Spinal cord (tissue), 10 donors: ENCODE results near the gene SLC25A21. TPM values are rescaled to one million over a fixed set of nuclear protein-coding genes. Genes with fewer than 3 reads are reported as not detected.
A peak's percentile ranks its signal among the peaks of the same experiment; 100 is the strongest.
"Not testable (repeated sequence)": the region's sequence is repeated elsewhere in the genome, so short reads cannot be mapped to it uniquely, and the experiment has no call there.

ENCODE experiments used
- DNase-seq, 6 donors: peaks; one replicate each; pipeline versions ENCODE4 v3.0.0 to v3.0.0-alpha.2; 2013 to 2015; ENCODE audit warnings: low spot score in 6 of 6, low read depth in 4 of 6
- H3K27ac ChIP-seq: one replicate; pipeline ENCODE4 v1.5.1; 2013; ENCODE audit warnings: low read depth, low read length, control low read depth
- H3K27me3 ChIP-seq: one replicate; pipeline ENCODE4 v1.6.1; 2013; ENCODE audit warnings: low read length; ENCODE audit not compliant: control insufficient read depth, insufficient read depth
- H3K36me3 ChIP-seq: one replicate; pipeline ENCODE4 v1.6.1; 2013; ENCODE audit warnings: low read length; ENCODE audit not compliant: control insufficient read depth, insufficient read depth
- H3K4me1 ChIP-seq: one replicate; pipeline ENCODE4 v1.6.1; 2013; ENCODE audit warnings: low read length; ENCODE audit not compliant: control insufficient read depth, insufficient read depth
- H3K4me3 ChIP-seq: one replicate; pipeline ENCODE4 v1.5.1; 2013; ENCODE audit warnings: low read depth, low read length, control low read depth
- H3K9me3 ChIP-seq: one replicate; pipeline ENCODE4 v1.6.1; 2013; ENCODE audit warnings: low read length; ENCODE audit not compliant: control insufficient read depth, insufficient read depth
- WGBS: methylation state at CpG from one replicate; pipeline ENCODE4 v1.1.5; 2013; ENCODE audit warnings: missing lambda C conversion rate; ENCODE audit not compliant: insufficient coverage; 5-methylcytosine and 5-hydroxymethylcytosine counted together
- polyA plus RNA-seq, 2 donors: library from polyadenylated mRNA; unstranded; fragments of 120-200 nt; gene quantifications; one replicate each; pipeline ENCODE4 v1.2.1, GENCODE V29; 2013; ENCODE audit not compliant: insufficient read length in 2 of 2
- total RNA-seq, 2 donors: library from RNA; depleted of rRNA in 1 of 2; stranded (reverse); fragments of 120-200 nt in 1 of 2; fragments of >200 nt in 1 of 2; gene quantifications; one replicate each; pipeline versions ENCODE4 v1.2.3 to v1.2.4, GENCODE V29; 2013 to 2014
- donor health status: healthy.

SLC25A21 gene
- total and polyA plus RNA-seq, 4 donors, result 0.99 to 4.5 (median 2.4) TPM

- Histone ChIP-seq H3K4me1 (no peaks in the 10 kb centered on the region), H3K9me3 (no peaks in the 10 kb centered on the region), H3K27me3 (no peaks in the 10 kb centered on the region), H3K36me3 (no peaks in the 10 kb centered on the region), H3K4me3 (no peak overlapping the region), H3K27ac (no peak overlapping the region)
- no peak for DNase-seq
- no CpG with 5 or more reads among the region's 1 CpG for WGBS
These were observed 90.0 kb downstream of the SLC25A21 start for GRCh38 chr14:37082449-37082848.

GRCh38 chr14:37081856-37082255 lies 90.5 kb downstream of the SLC25A21 start:
- no peak overlapping the region for H3K27ac ChIP-seq
- no peaks in the 10 kb centered on the region for H3K27me3 ChIP-seq
- DNase-seq, result no peak
- no peaks in the 10 kb centered on the region for H3K36me3 ChIP-seq
- no peaks in the 10 kb centered on the region for H3K9me3 ChIP-seq
- no peaks in the 10 kb centered on the region for H3K4me1 ChIP-seq
- no peak overlapping the region for H3K4me3 ChIP-seq

- no peak overlapping the region for H3K4me3 ChIP-seq
- H3K27ac ChIP-seq, result no peak overlapping the region
- no peak for DNase-seq
- no peaks in the 10 kb centered on the region for H3K9me3 ChIP-seq
- no peaks in the 10 kb centered on the region for H3K4me1 ChIP-seq
- H3K27me3 ChIP-seq, result no peaks in the 10 kb centered on the region
- WGBS, result no CpG with 5 or more reads among the region's 2 CpGs
- H3K36me3 ChIP-seq, result no peaks in the 10 kb centered on the region
These were observed 91.2 kb downstream of the SLC25A21 start for GRCh38 chr14:37081218-37081617.

- Histone ChIP-seq H3K4me3 (no peak overlapping the region), H3K4me1 (no peaks in the 10 kb centered on the region), H3K9me3 (no peaks in the 10 kb centered on the region), H3K27ac (no peak overlapping the region), H3K36me3 (no peaks in the 10 kb centered on the region), H3K27me3 (no peaks in the 10 kb centered on the region)
- 60% methylated on average over 1 of the region's 2 CpGs for WGBS
- no peak for DNase-seq
These were observed 94.3 kb downstream of the SLC25A21 start for GRCh38 chr14:37078131-37078530.

- H3K27ac ChIP-seq, H3K9me3 ChIP-seq, H3K4me1 ChIP-seq, H3K27me3 ChIP-seq, H3K4me3 ChIP-seq, H3K36me3 ChIP-seq: not testable (repeated sequence)
- DNase-seq, result peak in 2 of 6 donors; percentile 20 to 36
- 81% methylated on average over 4 of the region's 4 CpGs for WGBS
These were observed 98.1 kb downstream of the SLC25A21 start for GRCh38 chr14:37074320-37074719.

GRCh38 chr14:37063467-37064240 lies 108.8 kb downstream of the SLC25A21 start:
- Histone ChIP-seq H3K27me3 (no peaks in the 10 kb centered on the region), H3K36me3 (no peaks in the 10 kb centered on the region), H3K27ac (no peak overlapping the region), H3K4me1 (no peaks in the 10 kb centered on the region), H3K4me3 (no peak overlapping the region), H3K9me3 (no peaks in the 10 kb centered on the region)
- 91% methylated on average over 2 of the region's 4 CpGs for WGBS
- no peak for DNase-seq

GRCh38 chr14:37062191-37062803 lies 110.1 kb downstream of the SLC25A21 start:
- DNase-seq, result no peak
- WGBS, result 100% methylated on average over 1 of the region's 4 CpGs
- Histone ChIP-seq H3K36me3 (no peaks in the 10 kb centered on the region), H3K27me3 (no peaks in the 10 kb centered on the region), H3K27ac (no peak overlapping the region), H3K9me3 (no peaks in the 10 kb centered on the region), H3K4me3 (no peak overlapping the region), H3K4me1 (no peaks in the 10 kb centered on the region)

- WGBS, result 71% methylated on average over 1 of the region's 1 CpG
- Histone ChIP-seq H3K9me3 (no peaks in the 10 kb centered on the region), H3K4me3 (no peak overlapping the region), H3K4me1 (no peaks in the 10 kb centered on the region), H3K27ac (no peak overlapping the region), H3K36me3 (no peaks in the 10 kb centered on the region), H3K27me3 (no peaks in the 10 kb centered on the region)
- DNase-seq, result peak in 2 of 6 donors; percentile 7 to 33
These were observed 110.7 kb downstream of the SLC25A21 start for GRCh38 chr14:37061697-37062096.

GRCh38 chr14:37060496-37061260 lies 111.7 kb downstream of the SLC25A21 start:
- Histone ChIP-seq H3K27ac (no peak overlapping the region), H3K4me1 (no peaks in the 10 kb centered on the region), H3K4me3 (no peak overlapping the region), H3K36me3 (no peaks in the 10 kb centered on the region), H3K27me3 (no peaks in the 10 kb centered on the region), H3K9me3 (no peaks in the 10 kb centered on the region)
- WGBS, result no CpG with 5 or more reads among the region's 3 CpGs
- DNase-seq, result peak in 1 of 6 donors; percentile 10
